GM18873 (cell line): ENCODE data around the gene UACA.
"Not testable (repeated sequence)": the region's sequence is repeated elsewhere in the genome, so short reads cannot be mapped to it uniquely, and the experiment has no call there.

Experiments
- ATAC-seq: cut with Tn5 transposase; IDR thresholded peaks from one replicate; pipeline ENCODE4 v1.9.1; 2021; ENCODE audit warnings: mild to moderate bottlenecking, moderate library complexity, moderate number of reproducible peaks; ENCODE audit not compliant: unreplicated experiment, low FRiP score

The UACA gene

GRCh38 chr15:70633103-70633831 is 130.1 kb downstream of the UACA start:
- ATAC-seq: no peak

GRCh38 chr15:70632491-70633102 is 130.8 kb downstream of the UACA start:
- ATAC-seq: no peak

- no peak for ATAC-seq
Observed at GRCh38 chr15:70632079-70632478, 131.3 kb downstream of the UACA start.

GRCh38 chr15:70629735-70630273 is 133.6 kb downstream of the UACA start:
- no peak for ATAC-seq

- ATAC-seq: no peak
Observed at GRCh38 chr15:70628549-70628896, 134.8 kb downstream of the UACA start.

- ATAC-seq: no peak
Observed at GRCh38 chr15:70627734-70628548, 135.4 kb downstream of the UACA start.

- no peak for ATAC-seq
Observed at GRCh38 chr15:70627322-70627721, 136.0 kb downstream of the UACA start.

DNA sequence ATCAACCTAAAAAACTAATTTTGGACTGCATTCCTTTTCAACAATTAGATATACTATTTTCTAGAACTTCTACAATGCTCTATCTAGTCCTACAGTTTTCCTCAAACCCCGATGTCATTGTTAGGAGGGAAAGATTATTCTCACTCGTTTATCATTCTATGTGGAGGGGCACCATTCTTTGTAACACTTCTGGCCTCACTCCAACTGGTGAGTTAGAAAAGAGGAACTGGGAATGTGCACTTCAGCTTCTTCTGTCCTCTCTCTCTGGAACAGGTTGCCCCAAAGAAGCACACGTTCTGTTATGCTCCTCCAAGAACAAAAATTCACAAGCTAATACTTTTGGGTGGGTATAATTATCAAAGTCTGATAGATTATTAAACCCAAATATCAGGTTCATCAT is 137.9 kb downstream of the UACA start:
- no peak for ATAC-seq

GRCh38 chr15:70625011-70625410 is 138.3 kb downstream of the UACA start:
- no peak for ATAC-seq

DNA sequence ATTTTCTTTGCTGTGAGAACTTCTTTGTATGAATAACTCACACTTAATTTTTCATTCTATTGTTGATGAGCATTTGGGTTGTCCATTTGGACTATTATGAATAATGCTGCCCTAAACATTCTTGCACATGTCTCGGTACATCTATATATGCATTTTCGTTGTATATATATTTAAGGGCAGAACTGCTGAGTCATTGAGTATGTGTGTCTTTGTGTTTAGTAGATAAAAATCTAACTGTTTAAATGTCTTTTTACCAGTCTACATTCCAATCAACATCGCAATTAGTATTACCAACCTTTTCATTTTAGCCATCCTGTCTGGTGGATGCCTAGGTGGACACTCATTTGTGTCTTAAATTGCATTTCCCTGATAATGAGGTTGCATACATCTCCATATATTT is 144.4 kb downstream of the UACA start:
- ATAC-seq: no peak

DNA sequence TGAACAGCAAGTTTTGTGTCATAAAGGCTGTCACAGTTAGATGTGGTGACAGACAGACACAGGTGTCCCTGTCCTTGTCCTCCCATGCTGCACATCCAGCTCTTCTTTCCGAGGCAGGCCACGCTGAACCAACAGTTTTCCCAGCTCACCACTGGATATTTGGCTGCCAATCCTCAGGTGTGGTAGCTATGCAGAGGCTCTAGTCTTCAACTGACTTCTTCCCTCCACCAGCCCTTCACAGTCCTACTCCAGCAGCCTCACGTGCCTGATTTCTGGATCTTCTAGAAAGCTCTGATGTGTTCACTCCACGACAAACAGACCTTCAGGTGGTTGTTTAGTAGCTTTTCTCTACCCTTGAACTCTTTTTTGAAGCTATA is 145.5 kb downstream of the UACA start:
- ATAC-seq: no peak

DNA sequence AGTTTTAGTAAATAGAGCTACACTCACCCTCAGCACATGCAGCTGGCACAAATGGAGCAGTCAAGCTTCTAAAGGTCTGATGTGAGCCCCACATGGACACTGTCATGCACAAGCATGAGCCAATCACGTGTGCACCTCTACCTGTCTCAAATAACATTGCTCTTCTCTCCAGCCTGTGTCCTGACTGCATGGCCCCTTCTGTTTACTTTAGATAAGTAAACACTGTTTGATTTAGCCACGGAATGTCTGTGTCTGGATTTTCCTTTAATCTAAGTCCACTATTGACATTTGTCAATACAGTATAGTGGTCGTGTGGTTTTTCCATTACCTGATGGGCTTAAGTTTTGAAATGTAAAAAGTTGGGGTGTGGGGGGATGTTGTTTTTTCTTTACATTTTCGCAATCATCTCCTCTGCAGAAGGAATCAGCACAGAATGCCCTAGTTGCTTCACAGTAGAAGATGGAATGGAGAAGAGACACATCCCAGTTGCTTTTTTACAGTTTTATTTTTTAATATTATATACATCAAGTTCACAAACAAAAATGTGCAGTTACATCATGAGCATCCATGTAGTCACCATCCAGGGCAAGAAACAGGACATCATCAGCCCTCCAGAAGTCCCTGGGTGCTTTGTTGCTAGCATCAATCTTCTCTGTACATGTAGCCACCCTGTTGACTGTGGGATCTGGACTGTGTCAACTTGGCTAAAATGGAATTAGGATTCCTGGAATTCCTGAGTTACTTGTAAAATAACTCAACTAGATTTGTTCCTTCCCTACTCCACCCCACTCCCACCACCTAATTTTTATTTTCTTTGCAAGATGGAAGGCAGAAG is 146.1 kb downstream of the UACA start:
- no peak for ATAC-seq

DNA sequence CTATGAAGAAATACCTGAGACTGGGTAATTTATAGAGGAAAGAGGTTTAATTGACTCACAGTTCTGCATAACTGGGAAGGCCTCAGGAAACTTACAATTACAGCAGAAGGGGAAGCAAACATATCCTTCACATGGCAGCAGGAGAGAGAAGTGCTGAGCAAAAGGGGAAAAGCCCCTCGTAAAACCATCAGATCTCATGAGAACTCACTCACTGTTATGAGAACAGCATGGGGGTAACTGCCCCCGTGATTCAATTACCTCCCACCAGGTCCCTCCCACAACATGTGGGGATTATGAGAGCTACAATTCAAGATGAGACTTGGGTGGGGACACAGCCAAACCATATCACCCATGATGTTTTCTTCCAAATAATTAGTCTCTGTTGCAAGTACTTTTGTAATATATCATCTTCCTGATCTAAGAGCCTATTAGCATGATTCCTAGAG is 147.0 kb downstream of the UACA start:
- not testable (repeated sequence) for ATAC-seq

- no peak for ATAC-seq
Observed at GRCh38 chr15:70615435-70616310, 147.7 kb downstream of the UACA start.

DNA sequence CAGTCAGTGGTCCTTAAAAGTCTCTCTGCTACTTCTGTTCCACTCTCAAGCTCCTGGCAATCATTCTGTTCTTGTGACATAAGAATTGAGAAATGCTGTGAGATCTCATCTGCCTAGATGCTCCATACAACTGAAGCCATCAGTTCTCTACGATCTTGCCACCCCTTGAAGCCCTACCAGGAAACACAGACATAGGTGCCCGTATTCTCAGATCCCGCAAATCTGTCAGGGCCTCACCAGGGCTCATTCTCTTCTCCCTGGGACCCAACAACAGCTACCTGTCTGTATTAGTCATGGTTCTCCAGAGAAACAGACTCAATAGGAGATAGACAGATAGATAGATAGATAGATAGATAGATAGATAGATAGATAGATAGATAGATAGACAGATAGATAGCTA is 149.1 kb downstream of the UACA start:
- no peak for ATAC-seq

- ATAC-seq: no peak
Observed at GRCh38 chr15:70613271-70613670, 150.1 kb downstream of the UACA start.

DNA sequence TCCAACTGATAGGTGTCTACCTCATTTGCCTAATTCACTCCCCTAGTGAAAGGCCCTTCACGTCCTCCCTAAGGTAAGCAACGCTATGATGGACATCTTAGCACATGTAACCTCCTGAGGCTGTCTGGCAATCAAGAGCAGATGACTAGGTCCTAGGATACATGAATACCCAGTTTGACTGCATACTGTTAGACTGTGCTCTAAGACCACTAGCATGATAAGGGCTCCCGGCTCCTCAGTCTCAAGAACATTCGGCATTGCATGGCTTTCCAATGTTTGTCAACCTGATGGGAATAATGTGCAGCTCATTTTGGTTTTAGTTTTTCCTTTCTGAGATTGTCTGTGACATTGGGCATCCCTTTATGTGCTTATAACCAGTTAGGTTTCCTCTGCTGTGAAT is 152.1 kb downstream of the UACA start:
- ATAC-seq: no peak

- no peak for ATAC-seq
Observed at GRCh38 chr15:70610541-70610940, 152.8 kb downstream of the UACA start.

DNA sequence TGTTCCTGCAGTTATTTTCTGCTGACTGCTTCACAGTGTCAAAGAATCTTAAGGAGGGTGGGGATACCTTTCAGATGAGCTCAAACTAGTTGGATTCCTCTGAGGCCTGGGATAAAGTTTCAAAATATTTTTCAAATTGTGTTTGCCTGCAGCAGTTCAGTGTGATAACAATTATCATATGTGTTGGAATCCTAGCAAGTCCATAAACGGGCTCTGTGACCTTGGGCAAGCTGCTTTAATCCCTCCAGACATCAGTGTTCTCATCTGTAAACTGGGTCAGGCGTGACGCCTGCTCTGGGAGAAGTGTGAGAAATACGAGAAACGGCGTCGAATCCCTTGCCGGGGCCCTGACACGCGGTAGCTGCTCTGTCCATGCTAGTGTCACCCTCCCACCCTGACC is 153.5 kb downstream of the UACA start:
- no peak for ATAC-seq
